Activated T-helper 2 cell treated with anti-CD3 and anti-CD28 coated beads, Interferon-gamma antibody, Interleukin-2, Interleukin-4, amounts not matched to agents 10 μg/mL and 5 μg/mL and 100 μg/mL, durations not matched to agents 14 hours and 24 hours and 36 hours (primary cell): ENCODE results near the gene DDB1. TPM values are rescaled to one million over a fixed set of nuclear protein-coding genes. Genes with fewer than 3 reads are reported as not detected.

Experiments
- DNase-seq: peaks from one replicate; pipeline ENCODE4 v3.0.0; 2021; ENCODE audit warnings: low spot score
- H3K27ac Mint-ChIP-seq: one replicate; pipeline ENCODE4 v1.8.0; 2021; ENCODE audit warnings: mixed read lengths
- H3K27me3 Mint-ChIP-seq: one replicate; pipeline ENCODE4 v1.8.0; 2021; ENCODE audit warnings: low read depth, mixed read lengths
- H3K36me3 Mint-ChIP-seq: one replicate; pipeline ENCODE4 v1.8.0; 2021; ENCODE audit warnings: low read depth, mixed read lengths
- H3K4me1 Mint-ChIP-seq: one replicate; pipeline ENCODE4 v1.8.0; 2021; ENCODE audit warnings: low read depth, mixed read lengths
- H3K4me3 Mint-ChIP-seq: one replicate; pipeline ENCODE4 v1.8.0; 2021; ENCODE audit warnings: low read depth, mild to moderate bottlenecking, moderate library complexity, mixed read lengths
- H3K9me3 Mint-ChIP-seq: one replicate; pipeline ENCODE4 v1.8.0; 2021; ENCODE audit warnings: mixed read lengths
- intact Hi-C: fragments of 100-400 bp; cut with micrococcal nuclease; formaldehyde crosslinking; loops from one replicate; pipeline ENCODE4 v1.15.1; 2023
- total RNA-seq: library from RNA; stranded (reverse); gene quantifications from 2 replicates; pipeline ENCODE4 v1.2.3, GENCODE V29; 2022

The DDB1 gene
- total RNA-seq, 1 donor from 2014 or later: 260 TPM

DNA sequence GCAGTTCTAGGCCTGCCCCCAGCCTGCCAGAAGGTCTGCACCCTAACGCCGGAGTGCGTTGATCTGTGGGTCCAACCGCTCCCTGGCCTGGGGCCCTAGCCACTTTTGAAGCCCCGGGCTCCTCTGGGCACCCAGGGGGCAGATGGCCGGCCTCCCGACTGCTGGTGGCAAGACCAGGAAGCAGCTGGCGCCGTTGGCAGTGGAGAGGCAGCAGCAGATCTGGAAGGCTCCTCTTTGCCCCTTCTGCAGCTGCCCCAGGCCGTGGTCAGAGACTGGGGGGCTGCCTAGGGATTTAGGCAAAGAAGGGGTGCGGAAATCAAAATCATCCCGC is 37.3 kb downstream of the DDB1 start:
- Mint-ChIP-seq H3K4me3 (peak overlapping the region; percentile 70), H3K27ac (no peak overlapping the region), H3K27me3 (peaks cover 14% of the 10 kb centered on the region), H3K36me3 (peaks cover 29% of the 10 kb centered on the region), H3K4me1 (peaks cover 30% of the 10 kb centered on the region), H3K9me3 (no peaks in the 10 kb centered on the region)
- DNase-seq: no peak
- intact Hi-C loops: no loop called here

DNA sequence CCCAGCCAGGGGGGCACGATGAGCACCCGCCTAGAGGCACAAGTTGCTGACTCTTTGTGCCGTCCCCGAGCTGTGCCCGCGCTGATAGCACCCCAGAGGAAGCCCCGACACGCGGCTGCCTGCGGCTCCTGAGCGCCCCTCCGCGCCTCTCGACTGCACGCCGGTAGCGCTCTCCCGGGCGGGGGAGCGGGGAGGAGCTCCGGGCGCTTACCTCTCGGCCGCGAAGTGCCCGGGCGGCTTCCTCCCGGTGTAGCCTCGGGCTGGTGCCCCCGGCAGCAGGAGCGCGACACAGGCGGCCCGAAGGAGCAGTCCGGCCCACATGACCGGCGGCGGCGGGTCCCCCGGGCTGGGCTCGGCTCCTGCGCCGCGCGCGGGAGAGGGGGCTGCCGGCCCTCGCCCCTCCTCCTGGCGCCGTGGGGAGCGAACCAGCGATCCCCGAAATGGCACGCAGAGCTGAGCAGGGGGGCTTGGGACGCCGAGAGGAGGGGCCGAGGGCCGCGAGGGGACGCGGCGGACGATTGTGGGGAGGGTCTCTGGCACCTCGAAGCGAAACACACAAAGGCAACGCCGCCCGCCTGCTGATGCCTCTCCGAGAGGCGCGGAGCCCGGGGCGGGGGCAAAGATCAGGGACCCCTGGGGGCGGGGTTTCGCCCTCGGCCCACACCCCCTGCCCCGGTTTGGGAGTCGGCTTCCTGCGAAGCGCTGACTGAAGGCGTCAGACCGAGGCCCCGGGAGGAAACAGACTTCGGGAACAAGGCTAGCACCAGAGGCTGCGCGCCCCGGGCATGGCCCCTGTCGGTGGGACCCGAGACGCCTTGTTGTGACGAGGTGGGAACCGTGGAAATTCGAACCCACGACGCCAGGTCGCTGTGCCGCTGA is 37.9 kb downstream of the DDB1 start, which contains the start of gene VWCE:
Gene VWCE (minus strand): TSS at position 600 of the 879 bp plus-strand sequence. CDS start 279 bp downstream, at position 321.
- Mint-ChIP-seq H3K36me3 (peaks cover 23% of the 10 kb centered on the region), H3K9me3 (no peaks in the 10 kb centered on the region), H3K4me3 (peak within 1 kb of the TSS; percentile 83), H3K4me1 (peaks cover 30% of the 10 kb centered on the region), H3K27me3 (peaks cover 14% of the 10 kb centered on the region), H3K27ac (peak within 1 kb of the TSS; percentile 52)
- intact Hi-C loops: loop anchor here (1.0 to 5.0 kb wide), 2 partner anchors 37 to 41 kb away; partner anchors contain the start of genes DDB1 and TKFC
- peak; percentile 67 for DNase-seq

DNA sequence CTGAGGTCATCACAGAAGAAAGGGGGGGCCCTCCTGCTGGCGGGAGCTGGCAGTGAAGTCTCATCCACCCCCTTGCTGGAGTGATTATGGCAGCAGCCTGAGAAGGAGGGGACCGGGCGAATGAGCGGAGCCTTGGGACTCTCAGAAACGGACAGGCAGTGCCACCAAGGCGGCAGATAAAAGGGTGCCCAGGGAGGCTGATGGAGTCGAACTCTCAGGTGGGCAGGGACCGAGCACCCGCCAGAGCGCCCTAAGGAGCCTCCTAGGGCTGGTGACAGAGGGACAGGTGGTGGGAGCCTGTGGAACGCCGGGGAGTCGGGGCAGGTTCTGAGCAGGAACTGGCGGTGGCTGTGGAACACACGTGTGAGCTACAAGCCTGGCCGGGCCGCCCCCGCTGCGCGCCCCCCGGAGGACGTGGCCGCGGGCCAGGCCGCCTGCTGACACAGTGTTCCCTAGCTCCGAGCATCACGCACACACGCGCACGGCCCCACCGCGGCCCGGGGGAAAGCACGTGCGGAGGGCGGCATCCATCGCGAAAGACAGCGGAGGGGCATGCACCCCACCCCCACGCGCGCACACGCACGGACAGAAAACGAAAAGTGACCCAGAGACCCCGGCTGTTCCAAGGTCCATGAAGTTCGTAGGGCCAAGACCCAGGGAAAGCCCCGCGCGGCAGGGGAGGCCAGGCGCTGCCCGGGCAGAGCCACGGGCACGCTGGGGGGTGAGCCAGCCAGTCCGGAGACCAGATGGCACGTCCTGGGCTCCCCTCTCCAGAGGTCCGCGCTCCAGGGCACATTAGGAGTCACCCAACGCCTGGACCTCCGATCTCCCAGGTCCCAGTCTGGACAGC is 38.8 kb downstream of the DDB1 start:
- peak overlapping the region; percentile 63 for H3K27ac Mint-ChIP-seq
- H3K4me3 Mint-ChIP-seq: peak overlapping the region; percentile 83
- intact Hi-C loops: loop anchor here (1.0 to 5.0 kb wide), 2 partner anchors 38 to 40 kb away; partner anchors contain the start of genes DDB1 and TKFC
- peaks cover 14% of the 10 kb centered on the region for H3K27me3 Mint-ChIP-seq
- H3K36me3 Mint-ChIP-seq: peaks cover 23% of the 10 kb centered on the region
- peak; percentile 10 for DNase-seq
- no peaks in the 10 kb centered on the region for H3K9me3 Mint-ChIP-seq
- peaks cover 30% of the 10 kb centered on the region for H3K4me1 Mint-ChIP-seq

DNA sequence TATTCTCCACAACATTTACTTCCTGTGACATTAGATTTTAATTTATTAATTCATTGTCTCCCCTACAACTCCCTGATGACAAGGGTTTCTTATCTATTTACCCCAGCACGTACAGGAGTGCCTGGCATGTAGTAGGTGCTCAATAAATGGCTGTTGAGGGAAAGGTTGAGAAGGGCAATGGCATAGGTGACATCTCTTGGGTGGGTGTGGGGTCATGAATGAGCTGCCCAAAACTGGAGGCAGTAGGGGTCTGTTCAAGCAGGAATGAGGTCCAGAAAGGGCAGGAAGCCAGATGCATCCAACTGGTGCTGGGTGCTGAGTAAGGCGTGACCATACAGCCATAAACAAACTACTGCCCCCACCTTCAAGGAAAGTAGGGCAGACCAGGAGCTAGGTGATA is 40.5 kb downstream of the DDB1 start:
- H3K4me3 Mint-ChIP-seq: no peak overlapping the region
- peaks cover 9% of the 10 kb centered on the region for H3K36me3 Mint-ChIP-seq
- no peak overlapping the region for H3K27ac Mint-ChIP-seq
- no peaks in the 10 kb centered on the region for H3K9me3 Mint-ChIP-seq
- DNase-seq: no peak
- intact Hi-C loops: loop anchor here (5.0 kb wide), 1 partner anchor 40 kb away; the partner anchor contains the start of genes DDB1 and TKFC
- H3K27me3 Mint-ChIP-seq: peaks cover 14% of the 10 kb centered on the region
- H3K4me1 Mint-ChIP-seq: peaks cover 13% of the 10 kb centered on the region

DNA sequence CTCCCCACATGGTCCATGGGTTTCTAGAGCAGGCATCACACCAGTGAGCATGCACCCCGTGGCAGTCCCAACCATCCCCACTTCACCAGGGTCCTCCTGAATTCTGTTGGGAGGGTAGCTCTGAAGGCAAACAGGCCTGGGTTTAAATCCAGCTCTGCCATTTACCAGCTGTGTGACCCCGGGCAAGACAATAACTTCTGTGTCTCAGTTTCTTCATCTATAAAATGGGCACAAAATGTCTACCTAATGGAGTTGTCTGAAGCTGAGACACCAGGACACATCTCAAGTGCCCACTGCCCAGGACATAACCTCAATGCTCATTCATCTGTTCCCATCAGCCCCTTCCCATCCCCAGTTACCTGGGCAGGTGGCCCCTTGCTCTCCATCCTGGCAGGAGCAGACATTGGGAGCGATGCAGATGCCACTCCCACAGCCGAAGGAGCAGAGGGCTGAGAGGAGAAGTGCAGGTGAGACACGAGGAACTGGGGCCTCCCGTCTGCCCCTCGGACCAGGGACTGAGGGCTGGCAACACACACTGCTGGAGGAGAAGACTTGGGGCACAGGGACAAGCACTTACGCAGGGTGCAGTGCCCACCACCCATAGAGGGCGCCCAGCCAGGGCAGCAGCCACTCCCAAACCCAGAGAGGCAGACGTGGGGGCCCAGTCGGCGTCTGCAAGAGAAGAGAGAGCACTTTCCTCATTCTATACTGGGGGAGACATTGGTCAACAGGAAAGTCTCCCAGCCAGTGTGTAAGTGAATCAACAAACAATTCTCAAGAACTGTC is 41.8 kb downstream of the DDB1 start:
- peaks cover 10% of the 10 kb centered on the region for H3K4me1 Mint-ChIP-seq
- peaks cover 14% of the 10 kb centered on the region for H3K27me3 Mint-ChIP-seq
- H3K27ac Mint-ChIP-seq: no peak overlapping the region
- H3K4me3 Mint-ChIP-seq: no peak overlapping the region
- DNase-seq: no peak
- H3K36me3 Mint-ChIP-seq: peaks cover 3% of the 10 kb centered on the region
- H3K9me3 Mint-ChIP-seq: no peaks in the 10 kb centered on the region
- intact Hi-C loops: loop anchor here (5.0 kb wide), 1 partner anchor 41 kb away; the partner anchor contains the start of genes DDB1 and TKFC

DNA sequence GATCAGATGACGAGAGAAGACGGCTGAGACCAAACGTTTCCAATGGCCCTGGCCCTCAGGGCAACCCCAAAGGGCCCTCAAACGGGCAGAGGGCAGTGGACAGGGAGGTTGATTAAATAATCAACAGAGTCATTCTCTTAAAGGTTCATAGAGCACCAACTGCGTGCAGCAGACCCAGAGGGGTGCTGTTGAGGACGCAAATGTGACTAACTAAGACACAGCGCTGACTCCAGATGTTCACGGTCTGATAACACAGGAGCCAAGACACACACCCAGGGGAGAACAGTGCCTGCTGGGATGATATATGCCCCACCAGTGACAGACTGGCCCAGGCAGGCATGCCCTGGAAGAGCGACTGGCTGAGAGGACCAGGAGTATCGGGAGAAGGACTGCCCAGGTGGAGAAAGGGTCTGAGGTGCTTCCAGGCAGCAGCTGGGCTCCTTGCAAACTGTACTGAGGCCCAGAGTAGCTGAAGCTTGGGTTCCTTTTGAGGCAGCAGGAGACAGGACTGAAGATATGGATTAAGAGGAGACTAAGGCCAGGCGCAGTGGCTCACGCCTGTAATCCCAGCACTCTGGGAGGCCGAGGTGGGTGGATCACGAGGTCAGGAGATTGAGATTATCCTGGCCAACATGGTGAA is 45.4 kb downstream of the DDB1 start:
- no peak for DNase-seq
- Mint-ChIP-seq H3K4me3 (no peak overlapping the region), H3K9me3 (no peaks in the 10 kb centered on the region), H3K27ac (no peak overlapping the region), H3K27me3 (peaks cover 3% of the 10 kb centered on the region), H3K36me3 (peaks cover 3% of the 10 kb centered on the region), H3K4me1 (no peaks in the 10 kb centered on the region)
- intact Hi-C loops: no loop called here

DNA sequence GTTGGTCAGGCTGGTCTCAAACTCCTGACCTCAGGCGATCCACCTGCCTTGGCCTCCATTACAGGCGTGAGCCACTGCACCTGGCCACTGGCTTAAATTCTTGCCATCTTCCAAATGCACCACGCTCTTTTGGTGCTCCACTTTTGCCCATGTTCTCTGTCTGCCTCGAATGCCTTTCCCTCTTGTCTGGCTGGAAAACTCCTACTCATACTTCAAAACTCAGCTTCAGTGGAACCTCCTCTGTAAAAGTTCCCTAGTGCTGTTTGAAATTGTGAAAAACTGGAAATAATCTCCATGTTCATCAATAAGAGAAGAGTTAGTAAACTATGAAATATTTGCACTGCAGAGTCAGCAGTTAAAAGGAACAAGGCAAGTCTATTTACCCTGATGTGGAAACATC is 49.3 kb downstream of the DDB1 start:
- H3K36me3 Mint-ChIP-seq: peaks cover 3% of the 10 kb centered on the region
- H3K4me1 Mint-ChIP-seq: no peaks in the 10 kb centered on the region
- H3K4me3 Mint-ChIP-seq: no peak overlapping the region
- no peaks in the 10 kb centered on the region for H3K27me3 Mint-ChIP-seq
- no peak for DNase-seq
- no peak overlapping the region for H3K27ac Mint-ChIP-seq
- H3K9me3 Mint-ChIP-seq: no peaks in the 10 kb centered on the region
- intact Hi-C loops: no loop called here

DNA sequence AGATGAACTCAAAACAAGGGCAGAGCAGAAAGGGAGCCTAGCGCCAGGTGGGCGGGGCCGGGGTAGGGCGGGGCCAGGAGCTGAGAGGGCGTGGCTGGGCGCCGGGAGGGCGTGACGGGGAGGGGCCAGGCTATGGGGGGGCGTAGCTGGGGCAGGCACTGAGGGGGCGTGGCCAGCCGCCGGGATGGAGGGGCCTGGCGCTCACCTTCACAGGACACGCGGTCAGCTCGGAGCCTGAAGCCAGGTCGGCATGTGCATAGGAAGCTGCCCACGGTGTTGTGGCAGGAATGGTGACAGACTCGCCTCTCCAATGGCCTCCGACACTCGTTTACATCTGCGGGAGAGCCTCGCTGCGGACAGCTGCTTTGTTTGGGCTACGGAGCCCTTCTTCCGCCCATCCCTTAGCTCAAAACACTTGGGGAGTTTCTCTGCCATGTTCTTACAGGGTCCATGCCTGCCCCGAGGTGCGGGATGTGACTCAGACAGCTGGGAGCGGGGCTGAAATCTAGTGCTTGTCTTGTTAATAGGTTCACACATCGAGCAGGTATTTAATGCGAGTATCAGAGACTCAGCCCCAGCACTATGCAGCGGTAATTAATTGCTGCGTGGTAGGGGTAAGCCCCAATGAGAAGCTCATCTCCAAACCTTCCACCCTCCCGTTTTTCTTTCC is 51.2 kb downstream of the DDB1 start:
- Mint-ChIP-seq H3K27ac (no peak overlapping the region), H3K27me3 (no peaks in the 10 kb centered on the region), H3K4me3 (no peak overlapping the region), H3K4me1 (no peaks in the 10 kb centered on the region), H3K9me3 (no peaks in the 10 kb centered on the region), H3K36me3 (peaks cover 3% of the 10 kb centered on the region)
- DNase-seq: no peak
- intact Hi-C loops: no loop called here

DNA sequence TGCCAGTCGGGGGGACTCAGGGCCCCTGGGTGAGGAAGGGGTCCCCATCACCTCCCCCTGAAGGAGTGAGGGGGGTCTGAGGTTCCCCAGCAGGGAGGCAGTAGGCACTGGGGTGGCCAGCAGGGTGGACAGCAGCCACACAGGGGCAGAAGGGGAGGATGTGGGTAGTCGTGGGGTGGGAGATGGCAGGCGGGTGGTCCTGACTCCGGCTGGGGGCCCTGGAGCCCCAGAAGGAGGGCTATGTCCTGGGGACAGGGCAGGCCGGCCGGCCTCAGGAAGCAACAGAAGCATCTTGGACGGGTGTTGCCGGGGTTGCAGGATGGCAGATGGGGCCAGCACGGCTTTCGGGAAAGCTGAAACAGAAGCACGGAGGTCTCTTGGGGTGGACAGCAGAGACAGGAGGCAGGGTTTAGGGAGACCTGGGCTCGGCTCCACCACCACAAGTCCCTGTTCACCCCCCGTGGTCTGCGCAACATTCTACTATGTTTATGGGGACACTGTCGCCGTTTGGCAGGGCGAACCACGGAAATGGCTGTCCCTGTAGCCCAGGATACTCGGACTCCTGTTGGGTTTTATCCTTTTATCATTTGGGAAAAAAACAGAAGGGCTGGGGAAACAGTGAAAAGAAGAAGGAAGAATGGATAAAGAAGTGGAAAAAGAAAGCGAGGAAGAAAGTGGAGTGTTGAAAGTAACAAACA is 51.9 kb downstream of the DDB1 start:
- intact Hi-C loops: no loop called here
- Mint-ChIP-seq H3K9me3 (no peaks in the 10 kb centered on the region), H3K36me3 (peaks cover 3% of the 10 kb centered on the region), H3K27ac (no peak overlapping the region), H3K4me1 (no peaks in the 10 kb centered on the region), H3K4me3 (no peak overlapping the region), H3K27me3 (no peaks in the 10 kb centered on the region)
- no peak for DNase-seq

DNA sequence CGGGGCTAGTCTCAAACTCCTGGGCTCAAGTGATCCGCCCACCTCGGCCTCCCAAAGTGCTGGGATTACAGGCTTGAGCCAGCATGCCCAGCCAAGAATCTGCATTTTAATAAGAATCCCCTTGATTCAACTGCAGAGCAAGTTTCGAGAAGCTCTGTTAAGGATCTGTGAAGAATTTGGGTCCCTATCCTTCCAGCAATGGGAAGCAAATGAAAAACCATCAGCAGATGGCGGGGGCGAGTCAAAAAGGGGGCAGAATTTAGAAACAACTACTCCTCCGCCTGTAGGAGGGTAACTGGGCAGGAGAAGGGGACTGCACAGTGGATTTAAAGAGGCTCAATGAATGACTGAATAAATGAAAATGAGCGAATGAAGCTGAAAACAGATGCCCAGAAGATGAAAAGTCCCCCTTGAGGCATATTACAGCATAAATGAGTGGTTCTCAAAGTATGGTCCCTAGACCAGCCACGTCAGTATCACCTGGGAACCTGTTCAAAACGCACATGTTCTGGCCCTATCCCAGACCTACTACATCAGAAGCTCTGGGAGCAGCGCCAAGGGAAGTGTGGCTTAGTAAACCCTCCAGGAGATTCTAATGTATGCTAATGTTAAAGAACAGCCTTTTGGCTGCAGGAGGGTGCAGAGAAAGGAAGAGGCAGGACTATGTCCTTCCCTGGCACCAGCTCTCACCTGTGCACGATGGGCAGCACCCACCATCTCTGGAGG is 52.8 kb downstream of the DDB1 start:
- Mint-ChIP-seq H3K36me3 (peaks cover 3% of the 10 kb centered on the region), H3K27ac (no peak overlapping the region), H3K9me3 (no peaks in the 10 kb centered on the region), H3K27me3 (no peaks in the 10 kb centered on the region), H3K4me3 (no peak overlapping the region), H3K4me1 (no peaks in the 10 kb centered on the region)
- no peak for DNase-seq
- intact Hi-C loops: no loop called here

DNA sequence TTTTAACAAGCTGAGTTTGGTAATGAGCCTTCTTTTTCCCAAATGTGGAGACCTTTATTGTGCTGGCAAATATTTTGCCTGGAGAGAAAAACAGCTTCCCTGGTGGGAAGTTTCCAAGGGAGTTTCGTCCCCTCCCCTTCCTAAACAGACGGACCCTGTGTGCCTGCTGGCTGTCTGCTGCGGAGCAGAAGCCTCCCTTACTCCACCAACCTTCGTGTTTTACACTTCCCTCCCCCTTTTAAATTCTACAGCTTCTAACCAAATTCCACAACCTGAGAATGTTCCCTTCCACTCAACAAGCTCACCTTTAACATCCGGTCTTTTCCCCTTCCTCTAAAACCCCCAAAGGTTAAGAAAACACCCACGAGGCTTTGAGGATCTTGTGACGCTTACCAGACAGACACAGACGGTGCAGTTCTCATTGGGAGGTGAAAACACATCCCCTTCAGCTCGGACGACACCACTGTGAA is 54.9 kb downstream of the DDB1 start:
- no peaks in the 10 kb centered on the region for H3K36me3 Mint-ChIP-seq
- no peaks in the 10 kb centered on the region for H3K9me3 Mint-ChIP-seq
- H3K27ac Mint-ChIP-seq: no peak overlapping the region
- intact Hi-C loops: no loop called here
- no peaks in the 10 kb centered on the region for H3K27me3 Mint-ChIP-seq
- H3K4me1 Mint-ChIP-seq: no peaks in the 10 kb centered on the region
- DNase-seq: no peak
- no peak overlapping the region for H3K4me3 Mint-ChIP-seq
